Measurements from ENCODE around the gene RPS3.

GRCh38 chr11:75425422-75425821 lies 26.1 kb downstream of the RPS3 start:
- TF ChIP-seq CTCF (conservative IDR thresholded peaks at IDR 0.05; ENCODE audit: low read depth in 2 of 2) (peak; percentile 73 to 83), POLR2AphosphoS5 (IDR thresholded peaks at IDR 0.05; ENCODE audit: low read depth) (no peak; the same call in 1 of the 2 replicates), STAT1 (IDR thresholded peaks at IDR 0.05; ENCODE audit: unreplicated experiment) (no peak), EZH2 (IDR thresholded peaks at IDR 0.05; ENCODE audit: low read depth, unreplicated experiment) (no peak), EZH2phosphoT487 (IDR thresholded peaks at IDR 0.05; ENCODE audit: unreplicated experiment) (no peak), JUNB (IDR thresholded peaks at IDR 0.05; ENCODE audit: unreplicated experiment) (no peak), CREB1 (CRISPR knock-in tag; IDR thresholded peaks at IDR 0.05; ENCODE audit: low read depth) (no peak)
